ENCODE results near the gene OMA1.

DNA sequence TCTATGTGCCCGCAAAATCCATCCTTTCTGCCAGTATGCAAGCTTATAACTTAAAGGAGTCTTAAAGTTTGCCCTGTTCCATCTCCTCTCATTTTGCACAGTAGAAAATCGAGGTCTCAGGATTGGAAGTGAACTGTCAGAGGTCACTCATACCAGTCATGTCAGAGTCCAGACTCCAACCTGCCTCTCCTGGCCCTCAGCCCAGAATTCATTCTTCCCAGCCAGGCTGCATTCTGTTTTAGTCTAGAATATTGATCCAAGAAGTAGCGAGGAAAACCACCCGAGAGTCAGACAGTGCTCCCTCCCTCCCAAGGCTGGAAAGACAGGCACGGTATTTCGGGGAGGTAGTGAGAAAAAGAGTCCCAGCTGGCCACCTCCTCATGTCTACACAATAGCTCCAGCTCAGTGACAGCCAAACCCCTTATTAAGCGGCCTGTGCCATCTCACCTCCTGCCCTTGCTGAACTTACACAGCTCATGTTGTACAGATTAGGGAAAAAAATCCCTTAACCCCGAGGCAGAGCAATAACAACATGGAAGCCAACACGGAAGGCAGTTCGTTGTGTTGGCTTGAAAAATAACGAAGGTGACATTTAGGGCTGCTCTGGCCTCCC is 89.4 kb downstream of the OMA1 start:
- TF ChIP-seq, protein P1, sequence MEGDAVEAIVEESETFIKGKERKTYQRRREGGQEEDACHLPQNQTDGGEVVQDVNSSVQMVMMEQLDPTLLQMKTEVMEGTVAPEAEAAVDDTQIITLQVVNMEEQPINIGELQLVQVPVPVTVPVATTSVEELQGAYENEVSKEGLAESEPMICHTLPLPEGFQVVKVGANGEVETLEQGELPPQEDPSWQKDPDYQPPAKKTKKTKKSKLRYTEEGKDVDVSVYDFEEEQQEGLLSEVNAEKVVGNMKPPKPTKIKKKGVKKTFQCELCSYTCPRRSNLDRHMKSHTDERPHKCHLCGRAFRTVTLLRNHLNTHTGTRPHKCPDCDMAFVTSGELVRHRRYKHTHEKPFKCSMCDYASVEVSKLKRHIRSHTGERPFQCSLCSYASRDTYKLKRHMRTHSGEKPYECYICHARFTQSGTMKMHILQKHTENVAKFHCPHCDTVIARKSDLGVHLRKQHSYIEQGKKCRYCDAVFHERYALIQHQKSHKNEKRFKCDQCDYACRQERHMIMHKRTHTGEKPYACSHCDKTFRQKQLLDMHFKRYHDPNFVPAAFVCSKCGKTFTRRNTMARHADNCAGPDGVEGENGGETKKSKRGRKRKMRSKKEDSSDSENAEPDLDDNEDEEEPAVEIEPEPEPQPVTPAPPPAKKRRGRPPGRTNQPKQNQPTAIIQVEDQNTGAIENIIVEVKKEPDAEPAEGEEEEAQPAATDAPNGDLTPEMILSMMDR (conservative IDR thresholded peaks at IDR 0.05 in 1 of 2, IDR thresholded peaks at IDR 0.05 in 1 of 2; ENCODE audit: low read depth in 1 of 2, low read length in 2 of 2): no peak
- TF ChIP-seq EZH2 (IDR thresholded peaks at IDR 0.05; ENCODE audit: low read length, missing control alignments): no peak
